PC-9 (cell line): Measurements from ENCODE around the gene RBMS1.

Experiments
- EZH2 ChIP-seq: fragments of 200-600 bp; sonication (generic); IDR thresholded peaks from 2 replicates; pipeline ENCODE4 v1.8.0; 2017; ENCODE audit warnings: antibody characterized with exemption, low read depth
- TF ChIP-seq, protein P1 (sequence below): fragments of 200-600 bp; sonication (generic); conservative IDR thresholded peaks from 2 replicates; pipeline ENCODE4 v1.6.1; 2017; ENCODE audit warnings: mixed run types, antibody characterized with exemption, mild to moderate bottlenecking, moderate library complexity

DNA sequence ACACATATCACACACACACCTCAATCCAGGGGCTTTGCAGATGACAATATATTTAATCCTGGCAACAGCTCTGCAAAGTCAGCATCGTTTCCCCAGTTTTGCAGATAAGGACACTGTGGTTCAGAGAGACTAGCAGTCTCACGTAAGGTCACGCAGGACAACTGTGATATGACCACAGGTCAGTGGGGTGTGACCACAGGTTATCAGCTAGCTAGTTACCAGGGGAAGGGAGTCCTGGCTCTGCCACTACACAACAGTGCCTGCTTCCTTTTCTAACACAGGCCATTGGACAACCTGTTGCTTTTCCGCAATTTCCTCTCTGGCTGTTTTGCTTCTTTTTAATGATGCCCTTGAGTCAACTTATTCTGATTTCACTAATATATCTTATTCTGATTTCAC, 33.3 kb downstream of the RBMS1 start:
- TF ChIP-seq, protein P1, sequence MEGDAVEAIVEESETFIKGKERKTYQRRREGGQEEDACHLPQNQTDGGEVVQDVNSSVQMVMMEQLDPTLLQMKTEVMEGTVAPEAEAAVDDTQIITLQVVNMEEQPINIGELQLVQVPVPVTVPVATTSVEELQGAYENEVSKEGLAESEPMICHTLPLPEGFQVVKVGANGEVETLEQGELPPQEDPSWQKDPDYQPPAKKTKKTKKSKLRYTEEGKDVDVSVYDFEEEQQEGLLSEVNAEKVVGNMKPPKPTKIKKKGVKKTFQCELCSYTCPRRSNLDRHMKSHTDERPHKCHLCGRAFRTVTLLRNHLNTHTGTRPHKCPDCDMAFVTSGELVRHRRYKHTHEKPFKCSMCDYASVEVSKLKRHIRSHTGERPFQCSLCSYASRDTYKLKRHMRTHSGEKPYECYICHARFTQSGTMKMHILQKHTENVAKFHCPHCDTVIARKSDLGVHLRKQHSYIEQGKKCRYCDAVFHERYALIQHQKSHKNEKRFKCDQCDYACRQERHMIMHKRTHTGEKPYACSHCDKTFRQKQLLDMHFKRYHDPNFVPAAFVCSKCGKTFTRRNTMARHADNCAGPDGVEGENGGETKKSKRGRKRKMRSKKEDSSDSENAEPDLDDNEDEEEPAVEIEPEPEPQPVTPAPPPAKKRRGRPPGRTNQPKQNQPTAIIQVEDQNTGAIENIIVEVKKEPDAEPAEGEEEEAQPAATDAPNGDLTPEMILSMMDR = no peak
- no peak for TF ChIP-seq EZH2
